Endodermal cell (in vitro differentiated cells): ENCODE data around the gene CCDC106. TPM values are rescaled to one million over a fixed set of nuclear protein-coding genes. Genes with fewer than 3 reads are reported as not detected.

Experiments
- DNase-seq: peaks from one replicate; pipeline ENCODE4 v3.0.0-alpha.2; 2017
- H3K27ac ChIP-seq: 2 replicates; pipeline ENCODE4 v1.5.1; 2013; ENCODE audit warnings: mild to moderate bottlenecking, low read depth, low read length, moderate library complexity
- H3K27me3 ChIP-seq: 2 replicates; pipeline ENCODE4 v1.6.1; 2013; ENCODE audit warnings: mild to moderate bottlenecking, low read length, moderate library complexity; ENCODE audit not compliant: insufficient read depth, control insufficient read depth, poor library complexity, severe bottlenecking
- H3K36me3 ChIP-seq: 2 replicates; pipeline ENCODE4 v1.7.0; 2013; ENCODE audit warnings: mild to moderate bottlenecking, low read length, moderate library complexity; ENCODE audit not compliant: control insufficient read depth, insufficient read depth
- H3K4me1 ChIP-seq: one replicate; pipeline ENCODE4 v1.7.0; 2013; ENCODE audit warnings: low read length; ENCODE audit not compliant: control insufficient read depth, insufficient read depth
- H3K4me3 ChIP-seq: 2 replicates; pipeline ENCODE4 v1.5.1; 2013; ENCODE audit warnings: mild to moderate bottlenecking, low read length, moderate library complexity
- H3K9ac ChIP-seq: 2 replicates; pipeline ENCODE4 v1.6.1; 2013; ENCODE audit warnings: mild to moderate bottlenecking, low read length, moderate library complexity; ENCODE audit not compliant: poor library complexity, severe bottlenecking; ENCODE audit errors: extremely low read depth
- H3K9me3 ChIP-seq: 2 replicates; pipeline ENCODE4 v1.6.1; 2013; ENCODE audit warnings: mild to moderate bottlenecking, low read length, moderate library complexity; ENCODE audit not compliant: control insufficient read depth
- H3K27ac Mint-ChIP-seq: 2 replicates; pipeline ENCODE4 v1.8.0; 2020; ENCODE audit warnings: mixed read lengths
- H3K27me3 Mint-ChIP-seq: 2 replicates; pipeline ENCODE4 v1.8.0; 2021; ENCODE audit warnings: mild to moderate bottlenecking, mixed read lengths; ENCODE audit not compliant: insufficient read depth
- H3K36me3 Mint-ChIP-seq: 2 replicates; pipeline ENCODE4 v1.8.0; 2020; ENCODE audit warnings: low read depth, mixed read lengths
- H3K4me1 Mint-ChIP-seq: 2 replicates; pipeline ENCODE4 v1.8.0; 2020; ENCODE audit warnings: mixed read lengths
- H3K4me3 Mint-ChIP-seq: 2 replicates; pipeline ENCODE4 v1.8.0; 2020; ENCODE audit warnings: mild to moderate bottlenecking, moderate library complexity, mixed read lengths
- H3K9me3 Mint-ChIP-seq: 2 replicates; pipeline ENCODE4 v1.8.0; 2020; ENCODE audit warnings: mild to moderate bottlenecking, mixed read lengths
- CTCF ChIP-seq: fragments of 200-600 bp; sonication (generic); conservative IDR thresholded peaks from 2 replicates; pipeline ENCODE4 v1.5.0; 2021; ENCODE audit warnings: antibody characterized with exemption, mild to moderate bottlenecking
- WGBS, 2 experiments: methylation state at CpG; one replicate each; pipeline versions ENCODE4 v1.1.5 to v1.1.7; 2013; ENCODE audit warnings: missing lambda C conversion rate in 2 of 2, mixed read lengths in 1 of 2; ENCODE audit not compliant: insufficient coverage in 1 of 2, insufficient read length in 1 of 2; 5-methylcytosine and 5-hydroxymethylcytosine counted together
- total RNA-seq, 2 donors: library from RNA; stranded (reverse); fragmentation: NEBNext Ultra II Directional in 1 of 2; extraction: Animal tissue kit (Norgen Biotek cat#: 25700) in 1 of 2; gene quantifications; 2 replicates in 1 of 2; 3 replicates in 1 of 2; pipeline ENCODE4 v1.2.1, GENCODE V29; 2021

CCDC106 gene
- total RNA-seq, 2 donors from 2014 or later = 18.0 to 24.9 TPM

- Mint-ChIP-seq H3K27ac (no peak overlapping the region), H3K4me3 (no peak overlapping the region), H3K27me3 (no peaks in the 10 kb centered on the region), H3K4me1 (peaks cover 13% of the 10 kb centered on the region), H3K36me3 (peaks cover 39% of the 10 kb centered on the region), H3K9me3 (no peaks in the 10 kb centered on the region)
- no peak overlapping the region for H3K9ac ChIP-seq
- 95 to 98% methylated on average over 8 to 22 of the region's 22 CpGs for WGBS, 2 experiments
- no peak for TF ChIP-seq CTCF
- H3K27me3 ChIP-seq = no peaks in the 10 kb centered on the region
- no peak for DNase-seq
- H3K9me3 ChIP-seq = no peaks in the 10 kb centered on the region
- peaks cover 12% of the 10 kb centered on the region for H3K4me1 ChIP-seq
- peaks cover 26% of the 10 kb centered on the region for H3K36me3 ChIP-seq
- no peak overlapping the region for H3K27ac ChIP-seq
- no peak overlapping the region for H3K4me3 ChIP-seq
These were observed 39.5 kb downstream of the CCDC106 start for GRCh38 chr19:55687281-55688201.

- Histone ChIP-seq H3K4me3 (no peak overlapping the region), H3K4me1 (peaks cover 9% of the 10 kb centered on the region), H3K27me3 (no peaks in the 10 kb centered on the region), H3K9me3 (no peaks in the 10 kb centered on the region), H3K36me3 (peaks cover 34% of the 10 kb centered on the region), H3K27ac (peak overlapping the region; percentile 44), H3K9ac (no peak overlapping the region)
- Mint-ChIP-seq H3K27me3 (no peaks in the 10 kb centered on the region), H3K27ac (no peak overlapping the region), H3K4me1 (peaks cover 12% of the 10 kb centered on the region), H3K4me3 (no peak overlapping the region), H3K36me3 (peaks cover 39% of the 10 kb centered on the region), H3K9me3 (no peaks in the 10 kb centered on the region)
- 92 to 94% methylated on average over 14 to 27 of the region's 27 CpGs for WGBS, 2 experiments
- no peak for TF ChIP-seq CTCF
- no peak for DNase-seq
These were observed 40.6 kb downstream of the CCDC106 start for GRCh38 chr19:55688422-55689218.

- H3K27ac Mint-ChIP-seq = no peak overlapping the region
- peaks cover 43% of the 10 kb centered on the region for H3K36me3 ChIP-seq
- TF ChIP-seq CTCF = no peak
- no peaks in the 10 kb centered on the region for H3K9me3 ChIP-seq
- H3K36me3 Mint-ChIP-seq = peaks cover 42% of the 10 kb centered on the region
- no peak for DNase-seq
- no peak overlapping the region for H3K4me3 Mint-ChIP-seq
- H3K27me3 ChIP-seq = no peaks in the 10 kb centered on the region
- H3K9me3 Mint-ChIP-seq = no peaks in the 10 kb centered on the region
- 97 to 100% methylated on average over 8 to 35 of the region's 35 CpGs for WGBS, 2 experiments
- H3K4me1 Mint-ChIP-seq = peaks cover 2% of the 10 kb centered on the region
- H3K27ac ChIP-seq = no peak overlapping the region
- no peak overlapping the region for H3K9ac ChIP-seq
- no peaks in the 10 kb centered on the region for H3K4me1 ChIP-seq
- no peak overlapping the region for H3K4me3 ChIP-seq
- no peaks in the 10 kb centered on the region for H3K27me3 Mint-ChIP-seq
These were observed 41.5 kb downstream of the CCDC106 start for GRCh38 chr19:55689411-55690108.
